ENCODE results near the gene FGGY.

DNA sequence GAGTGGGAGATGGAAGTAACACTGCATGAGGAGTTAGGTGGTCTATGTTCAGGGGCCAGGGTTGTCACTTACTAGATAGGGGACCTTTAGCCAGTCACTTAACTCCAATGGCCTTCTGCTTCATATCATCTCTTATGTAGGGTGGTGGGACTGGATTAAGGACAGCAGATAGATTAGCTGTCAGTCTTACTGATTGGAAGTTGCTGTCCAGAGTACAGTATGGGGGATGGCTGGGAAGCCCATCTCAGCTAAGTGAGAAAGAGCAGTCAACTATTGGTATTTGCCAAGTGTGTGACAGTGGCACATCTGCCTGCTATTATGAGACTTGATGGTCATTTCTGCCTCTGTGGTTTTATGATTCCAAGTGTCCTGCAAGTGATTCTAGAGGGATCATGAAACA lies 130.9 kb downstream of the FGGY start:
- TF ChIP-seq EP300 (IDR thresholded peaks at IDR 0.05) = no peak
- TF ChIP-seq, protein P1, sequence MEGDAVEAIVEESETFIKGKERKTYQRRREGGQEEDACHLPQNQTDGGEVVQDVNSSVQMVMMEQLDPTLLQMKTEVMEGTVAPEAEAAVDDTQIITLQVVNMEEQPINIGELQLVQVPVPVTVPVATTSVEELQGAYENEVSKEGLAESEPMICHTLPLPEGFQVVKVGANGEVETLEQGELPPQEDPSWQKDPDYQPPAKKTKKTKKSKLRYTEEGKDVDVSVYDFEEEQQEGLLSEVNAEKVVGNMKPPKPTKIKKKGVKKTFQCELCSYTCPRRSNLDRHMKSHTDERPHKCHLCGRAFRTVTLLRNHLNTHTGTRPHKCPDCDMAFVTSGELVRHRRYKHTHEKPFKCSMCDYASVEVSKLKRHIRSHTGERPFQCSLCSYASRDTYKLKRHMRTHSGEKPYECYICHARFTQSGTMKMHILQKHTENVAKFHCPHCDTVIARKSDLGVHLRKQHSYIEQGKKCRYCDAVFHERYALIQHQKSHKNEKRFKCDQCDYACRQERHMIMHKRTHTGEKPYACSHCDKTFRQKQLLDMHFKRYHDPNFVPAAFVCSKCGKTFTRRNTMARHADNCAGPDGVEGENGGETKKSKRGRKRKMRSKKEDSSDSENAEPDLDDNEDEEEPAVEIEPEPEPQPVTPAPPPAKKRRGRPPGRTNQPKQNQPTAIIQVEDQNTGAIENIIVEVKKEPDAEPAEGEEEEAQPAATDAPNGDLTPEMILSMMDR (IDR thresholded peaks at IDR 0.05) = no peak
